GM23338 (cell line): ENCODE measurements around the gene SPIRE1. TPM values are rescaled to one million over a fixed set of nuclear protein-coding genes. Genes with fewer than 3 reads are reported as not detected.

Source experiments
- ATAC-seq: fragments of 200-7000 bp; cut with Tn5 transposase; 3 replicates; pipeline ENCODE4 v1.9.1; 2020
- DNase-seq: peaks from one replicate; pipeline ENCODE4 v3.0.0-alpha.2; 2015; ENCODE audit warnings: low spot score
- H2AFZ ChIP-seq: fragments of 200-600 bp; sonication (generic); 2 replicates; pipeline ENCODE4 v1.8.0; 2016; ENCODE audit warnings: antibody characterized with exemption, mild to moderate bottlenecking, moderate library complexity
- H3F3A ChIP-seq: fragments of 200-600 bp; sonication (generic); replicated peaks from 2 replicates; pipeline ENCODE4 v1.8.0; 2017; ENCODE audit warnings: antibody characterized with exemption, mixed run types, low read depth
- H3K27ac ChIP-seq: fragments of 200-600 bp; sonication (generic); 2 replicates; pipeline ENCODE4 v1.6.1; 2016; ENCODE audit warnings: low read depth
- H3K27me3 ChIP-seq: fragments of 200-600 bp; sonication (generic); 2 replicates; pipeline ENCODE4 v1.8.0; 2016; ENCODE audit warnings: mild to moderate bottlenecking, mixed run types, moderate library complexity; ENCODE audit not compliant: insufficient read depth
- H3K36me3 ChIP-seq: fragments of 200-600 bp; sonication (generic); 2 replicates; pipeline ENCODE4 v1.8.0; 2016; ENCODE audit warnings: mild to moderate bottlenecking; ENCODE audit not compliant: insufficient read depth
- H3K4me1 ChIP-seq: fragments of 200-600 bp; sonication (generic); 2 replicates; pipeline ENCODE4 v1.8.0; 2016; ENCODE audit warnings: mild to moderate bottlenecking, moderate library complexity; ENCODE audit not compliant: insufficient read depth
- H3K4me2 ChIP-seq: fragments of 200-600 bp; sonication (generic); 2 replicates; pipeline ENCODE4 v1.7.1; 2017; ENCODE audit warnings: mixed run types
- H3K4me3 ChIP-seq: fragments of 200-600 bp; sonication (generic); 2 replicates; pipeline ENCODE4 v1.6.1; 2016; ENCODE audit warnings: mixed run types
- H3K79me2 ChIP-seq: fragments of 200-600 bp; sonication (generic); replicated peaks from 2 replicates; pipeline ENCODE4 v1.8.0; 2017; ENCODE audit warnings: mild to moderate bottlenecking; ENCODE audit not compliant: insufficient read depth
- H3K9me2 ChIP-seq: fragments of 200-600 bp; sonication (generic); 2 replicates; pipeline ENCODE4 v1.8.0; 2017; ENCODE audit not compliant: insufficient read depth
- H4K20me1 ChIP-seq: fragments of 200-600 bp; sonication (generic); replicated peaks from 2 replicates; pipeline ENCODE4 v1.8.0; 2017; ENCODE audit warnings: mild to moderate bottlenecking; ENCODE audit not compliant: insufficient read depth
- H3K27ac Mint-ChIP-seq: 2 replicates; pipeline ENCODE4 v1.8.0; 2020; ENCODE audit warnings: inconsistent platforms, mild to moderate bottlenecking, moderate library complexity, mixed read lengths
- H3K27me3 Mint-ChIP-seq: 3 replicates; pipeline ENCODE4 v1.8.0; 2022; ENCODE audit warnings: low read depth, mild to moderate bottlenecking, moderate library complexity, mixed read lengths, inconsistent platforms; ENCODE audit not compliant: insufficient read depth, poor library complexity
- H3K36me3 Mint-ChIP-seq: 3 replicates; pipeline ENCODE4 v1.8.0; 2021; ENCODE audit warnings: low read depth, mild to moderate bottlenecking, inconsistent platforms, moderate library complexity, mixed read lengths
- H3K4me1 Mint-ChIP-seq: 3 replicates; pipeline ENCODE4 v1.8.0; 2020; ENCODE audit warnings: mild to moderate bottlenecking, inconsistent platforms, mixed read lengths
- H3K4me3 Mint-ChIP-seq: 3 replicates; pipeline ENCODE4 v1.8.0; 2021; ENCODE audit warnings: moderate library complexity, mild to moderate bottlenecking, inconsistent platforms, mixed read lengths
- H3K9me3 Mint-ChIP-seq: 3 replicates; pipeline ENCODE4 v1.8.0; 2020; ENCODE audit warnings: moderate library complexity, mild to moderate bottlenecking, inconsistent platforms, mixed read lengths
- CREB1 ChIP-seq: fragments of 250-450 bp; sonication (Bioruptor Pico); IDR thresholded peaks from 2 replicates; pipeline ENCODE4 v1.5.0; 2020; ENCODE audit warnings: low read depth, mild to moderate bottlenecking, moderate library complexity
- CTCF ChIP-seq, 2 experiments: fragments of 200-600 bp in 1 of 2; sonication (generic) in 1 of 2; conservative IDR thresholded peaks; 2 replicates each; pipeline versions ENCODE4 v1.5.1 to v1.6.1; 2016 to 2017; ENCODE audit warnings: antibody characterized with exemption in 2 of 2, low read depth in 2 of 2, mild to moderate bottlenecking in 2 of 2, moderate library complexity in 1 of 2
- EZH2 ChIP-seq: fragments of 200-600 bp; sonication (generic); IDR thresholded peaks from one replicate; pipeline ENCODE4 v1.8.0; 2017; ENCODE audit warnings: antibody characterized with exemption, mild to moderate bottlenecking, low read depth; ENCODE audit not compliant: unreplicated experiment
- EZH2phosphoT487 ChIP-seq: fragments of 200-600 bp; sonication (generic); IDR thresholded peaks from one replicate; pipeline ENCODE4 v1.8.1; 2018; ENCODE audit warnings: antibody characterized with exemption; ENCODE audit not compliant: unreplicated experiment
- JUNB ChIP-seq: IDR thresholded peaks from one replicate; pipeline ENCODE4 v1.6.1; 2016; ENCODE audit warnings: antibody characterized with exemption; ENCODE audit not compliant: unreplicated experiment
- NANOG ChIP-seq: IDR thresholded peaks from 2 replicates; pipeline ENCODE4 v1.6.1; 2016; ENCODE audit warnings: antibody characterized with exemption, borderline replicate concordance
- POLR2AphosphoS5 ChIP-seq: IDR thresholded peaks from 2 replicates; pipeline ENCODE4 v1.6.1; 2016; ENCODE audit warnings: antibody characterized with exemption, low read depth
- STAT1 ChIP-seq: IDR thresholded peaks from one replicate; pipeline ENCODE4 v1.6.1; 2016; ENCODE audit warnings: antibody characterized with exemption; ENCODE audit not compliant: unreplicated experiment
- ZNF114 ChIP-seq: fragments of 250-450 bp; sonication (Bioruptor Pico); IDR thresholded peaks from 2 replicates; pipeline ENCODE4 v1.5.0; 2020; ENCODE audit warnings: mild to moderate bottlenecking, moderate library complexity
- ZNF331 ChIP-seq: fragments of 250-450 bp; sonication (Bioruptor Pico); IDR thresholded peaks from 2 replicates; pipeline ENCODE4 v1.5.0; 2020; ENCODE audit warnings: low read depth, mild to moderate bottlenecking, moderate library complexity
- ZNF462 ChIP-seq: fragments of 250-450 bp; sonication (Bioruptor Pico); IDR thresholded peaks from 2 replicates; pipeline ENCODE4 v1.5.0; 2020; ENCODE audit warnings: mild to moderate bottlenecking, moderate library complexity
- polyA plus RNA-seq: library from polyadenylated mRNA; unstranded; fragments of >200 nt; fragmentation: Nextera tagmentation; extraction: Ambion mirVana; gene quantifications from 2 replicates; pipeline ENCODE4 v1.2.1, GENCODE V29; 2016
- total RNA-seq: library from RNA; depleted of rRNA; stranded (reverse); fragments of >200 nt; shearing (Covaris generic); gene quantifications from 2 replicates; pipeline ENCODE4 v1.2.3, GENCODE V29; 2014
- TF ChIP-seq, protein P1 (sequence below): IDR thresholded peaks from 2 replicates; pipeline ENCODE4 v1.6.1; 2016; ENCODE audit warnings: antibody characterized with exemption
- TF ChIP-seq, protein P2 (sequence below): IDR thresholded peaks from one replicate; pipeline ENCODE4 v1.6.1; 2018; ENCODE audit warnings: antibody characterized with exemption; ENCODE audit not compliant: unreplicated experiment

SPIRE1 gene
- total and polyA plus RNA-seq, 2 experiments from 2014 or later: 2.9 to 15.5 TPM

- TF ChIP-seq STAT1: no peak
- no peak for TF ChIP-seq ZNF462 (CRISPR knock-in tag)
- TF ChIP-seq CREB1: no peak
- no peak for TF ChIP-seq NANOG
- TF ChIP-seq EZH2: no peak
- no peak for TF ChIP-seq EZH2phosphoT487
- no peak for TF ChIP-seq ZNF114 (CRISPR knock-in tag)
- TF ChIP-seq ZNF331 (CRISPR knock-in tag): no peak
- TF ChIP-seq, protein P1, sequence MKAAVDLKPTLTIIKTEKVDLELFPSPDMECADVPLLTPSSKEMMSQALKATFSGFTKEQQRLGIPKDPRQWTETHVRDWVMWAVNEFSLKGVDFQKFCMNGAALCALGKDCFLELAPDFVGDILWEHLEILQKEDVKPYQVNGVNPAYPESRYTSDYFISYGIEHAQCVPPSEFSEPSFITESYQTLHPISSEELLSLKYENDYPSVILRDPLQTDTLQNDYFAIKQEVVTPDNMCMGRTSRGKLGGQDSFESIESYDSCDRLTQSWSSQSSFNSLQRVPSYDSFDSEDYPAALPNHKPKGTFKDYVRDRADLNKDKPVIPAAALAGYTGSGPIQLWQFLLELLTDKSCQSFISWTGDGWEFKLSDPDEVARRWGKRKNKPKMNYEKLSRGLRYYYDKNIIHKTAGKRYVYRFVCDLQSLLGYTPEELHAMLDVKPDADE: no peak
- TF ChIP-seq JUNB: no peak
- no peak for TF ChIP-seq CTCF (conservative IDR thresholded peaks at IDR 0.05; ENCODE audit: low read depth in 2 of 2)
- TF ChIP-seq, protein P2, sequence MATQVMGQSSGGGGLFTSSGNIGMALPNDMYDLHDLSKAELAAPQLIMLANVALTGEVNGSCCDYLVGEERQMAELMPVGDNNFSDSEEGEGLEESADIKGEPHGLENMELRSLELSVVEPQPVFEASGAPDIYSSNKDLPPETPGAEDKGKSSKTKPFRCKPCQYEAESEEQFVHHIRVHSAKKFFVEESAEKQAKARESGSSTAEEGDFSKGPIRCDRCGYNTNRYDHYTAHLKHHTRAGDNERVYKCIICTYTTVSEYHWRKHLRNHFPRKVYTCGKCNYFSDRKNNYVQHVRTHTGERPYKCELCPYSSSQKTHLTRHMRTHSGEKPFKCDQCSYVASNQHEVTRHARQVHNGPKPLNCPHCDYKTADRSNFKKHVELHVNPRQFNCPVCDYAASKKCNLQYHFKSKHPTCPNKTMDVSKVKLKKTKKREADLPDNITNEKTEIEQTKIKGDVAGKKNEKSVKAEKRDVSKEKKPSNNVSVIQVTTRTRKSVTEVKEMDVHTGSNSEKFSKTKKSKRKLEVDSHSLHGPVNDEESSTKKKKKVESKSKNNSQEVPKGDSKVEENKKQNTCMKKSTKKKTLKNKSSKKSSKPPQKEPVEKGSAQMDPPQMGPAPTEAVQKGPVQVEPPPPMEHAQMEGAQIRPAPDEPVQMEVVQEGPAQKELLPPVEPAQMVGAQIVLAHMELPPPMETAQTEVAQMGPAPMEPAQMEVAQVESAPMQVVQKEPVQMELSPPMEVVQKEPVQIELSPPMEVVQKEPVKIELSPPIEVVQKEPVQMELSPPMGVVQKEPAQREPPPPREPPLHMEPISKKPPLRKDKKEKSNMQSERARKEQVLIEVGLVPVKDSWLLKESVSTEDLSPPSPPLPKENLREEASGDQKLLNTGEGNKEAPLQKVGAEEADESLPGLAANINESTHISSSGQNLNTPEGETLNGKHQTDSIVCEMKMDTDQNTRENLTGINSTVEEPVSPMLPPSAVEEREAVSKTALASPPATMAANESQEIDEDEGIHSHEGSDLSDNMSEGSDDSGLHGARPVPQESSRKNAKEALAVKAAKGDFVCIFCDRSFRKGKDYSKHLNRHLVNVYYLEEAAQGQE: no peak
- TF ChIP-seq POLR2AphosphoS5: no peak
- peak overlapping the region; percentile 74; the same call in 1 of the 2 replicates for H2AFZ ChIP-seq
- no peaks in the 10 kb centered on the region for H3K36me3 ChIP-seq
- no peaks in the 10 kb centered on the region for H3K27me3 ChIP-seq
- H3K4me1 ChIP-seq: no peaks in the 10 kb centered on the region; the same call in 1 of the 2 replicates
- Mint-ChIP-seq H3K4me1 (peaks cover 7% of the 10 kb centered on the region; the same call in 2 of the 3 replicates), H3K27ac (no peak overlapping the region), H3K4me3 (no peak overlapping the region), H3K27me3 (peaks cover 17% of the 10 kb centered on the region), H3K9me3 (no peaks in the 10 kb centered on the region), H3K36me3 (no peaks in the 10 kb centered on the region)
- no peak overlapping the region for H3K4me2 ChIP-seq
- no peaks in the 10 kb centered on the region for H3K79me2 ChIP-seq
- no peak overlapping the region for H3K4me3 ChIP-seq
- H3F3A ChIP-seq: no peaks in the 10 kb centered on the region
- no peaks in the 10 kb centered on the region for H4K20me1 ChIP-seq
- no peak overlapping the region for H3K27ac ChIP-seq
- no peak for DNase-seq
- ATAC-seq: peak; percentile 14; the same call in 2 of the 3 replicates
- no peaks in the 10 kb centered on the region for H3K9me2 ChIP-seq
Observed at GRCh38 chr18:12397793-12398192, 260.1 kb downstream of the SPIRE1 start.
